Colonic mucosa (tissue), 4 donors: ENCODE results near the gene CHSY1. TPM values are rescaled to one million over a fixed set of nuclear protein-coding genes. Genes with fewer than 3 reads are reported as not detected.

Experiments used
- DNase-seq: peaks from one replicate; pipeline ENCODE4 v3.0.0-alpha.2; 2020
- H3K27ac ChIP-seq: fragments of 200-600 bp; one replicate; pipeline ENCODE4 v1.8.0; 2021
- H3K27me3 ChIP-seq: fragments of 200-600 bp; one replicate; pipeline ENCODE4 v1.8.0; 2021
- H3K36me3 ChIP-seq: fragments of 200-600 bp; one replicate; pipeline ENCODE4 v1.8.0; 2021
- H3K4me1 ChIP-seq: fragments of 200-600 bp; one replicate; pipeline ENCODE4 v1.8.0; 2021; ENCODE audit warnings: mild to moderate bottlenecking
- H3K4me3 ChIP-seq: fragments of 200-600 bp; one replicate; pipeline ENCODE4 v1.8.0; 2021
- H3K9ac ChIP-seq, 2 donors: one replicate each; pipeline ENCODE4 v1.7.0; 2013; ENCODE audit warnings: control low read depth in 2 of 2, low read depth in 2 of 2, low read length in 2 of 2
- H3K9me3 ChIP-seq: fragments of 200-600 bp; one replicate; pipeline ENCODE4 v1.8.0; 2021
- CTCF ChIP-seq: fragments of 200-600 bp; IDR thresholded peaks from one replicate; pipeline ENCODE4 v1.8.0; 2022; ENCODE audit warnings: antibody characterized with exemption, mild to moderate bottlenecking
- intact Hi-C: fragments of 100-400 bp; cut with DNase I; formaldehyde crosslinking; loops from one replicate; pipeline ENCODE4 v1.14.1; 2022
- total RNA-seq, 2 donors: library from RNA; stranded (reverse); fragmentation: NEBNext Ultra II Directional in 1 of 2; extraction: Animal tissue kit (Norgen Biotek cat#: 25700) in 1 of 2; gene quantifications; one replicate each; pipeline ENCODE4 v1.2.1, GENCODE V29; 2021
- donor health status: healthy.
- donor health status: DM: no; HTN: no; CAD: no.
- donor health status: DM: no; HTN: no; CAD: no.

Gene CHSY1
- total RNA-seq: 10 to 100 TPM; 12.3 to 13.7 TPM

- Histone ChIP-seq H3K9me3 (no peaks in the 10 kb centered on the region), H3K27ac (peak within 1 kb of the TSS; percentile 83), H3K36me3 (no peaks in the 10 kb centered on the region), H3K4me1 (peaks cover 19% of the 10 kb centered on the region), H3K27me3 (no peaks in the 10 kb centered on the region), H3K9ac (peak within 1 kb of the TSS; percentile 87), H3K4me3 (peak within 1 kb of the TSS; percentile 89)
- intact Hi-C loops: no loop called here
- peak; percentile 91 for DNase-seq
- no peak for TF ChIP-seq CTCF
Observed at GRCh38 chr15:101251830-101252820, at the start of gene CHSY1. Gene CHSY1 (minus strand): TSS chr15:101252048. CDS start chr15:101251456, 592 bp downstream.

GRCh38 chr15:101296418-101297405, 44.9 kb upstream of the CHSY1 start:
- H3K4me1 ChIP-seq: peaks cover 2% of the 10 kb centered on the region
- H3K9me3 ChIP-seq: no peaks in the 10 kb centered on the region
- intact Hi-C loops: no loop called here
- no peaks in the 10 kb centered on the region for H3K36me3 ChIP-seq
- H3K27ac ChIP-seq: peak overlapping the region; percentile 95
- no peak overlapping the region for H3K9ac ChIP-seq
- no peak for DNase-seq
- no peak for TF ChIP-seq CTCF
- H3K27me3 ChIP-seq: no peaks in the 10 kb centered on the region
- no peak overlapping the region for H3K4me3 ChIP-seq

GRCh38 chr15:101295607-101296161, 43.8 kb upstream of the CHSY1 start:
- peak overlapping the region; percentile 82 to 98 for H3K9ac ChIP-seq
- peak overlapping the region; percentile 95 for H3K27ac ChIP-seq
- DNase-seq: no peak
- H3K4me1 ChIP-seq: peaks cover 2% of the 10 kb centered on the region
- no peak for TF ChIP-seq CTCF
- H3K36me3 ChIP-seq: no peaks in the 10 kb centered on the region
- no peaks in the 10 kb centered on the region for H3K9me3 ChIP-seq
- peak overlapping the region; percentile 85 for H3K4me3 ChIP-seq
- intact Hi-C loops: no loop called here
- H3K27me3 ChIP-seq: no peaks in the 10 kb centered on the region

GRCh38 chr15:101294731-101295606, 43.1 kb upstream of the CHSY1 start, which contains the start of gene SNRPA1:
Gene SNRPA1 (minus strand): TSS chr15:101295248. CDS start chr15:101295178, 70 bp downstream.
- peak; percentile 97 for DNase-seq
- Histone ChIP-seq H3K9me3 (no peaks in the 10 kb centered on the region), H3K27ac (peak within 1 kb of the TSS; percentile 95), H3K9ac (peak within 1 kb of the TSS; percentile 97 to 98), H3K27me3 (no peaks in the 10 kb centered on the region), H3K4me1 (peaks cover 2% of the 10 kb centered on the region), H3K4me3 (peak within 1 kb of the TSS; percentile 85), H3K36me3 (no peaks in the 10 kb centered on the region)
- TF ChIP-seq CTCF: no peak
- intact Hi-C loops: no loop called here
